Thyroid gland (tissue), 4 donors: ENCODE results near the gene GCSAM.

ENCODE experiments used
- POLR2A ChIP-seq, 2 donors: fragments of 450-650 bp; IDR thresholded peaks; one replicate each; pipeline ENCODE4 v1.6.1; 2017; ENCODE audit warnings: antibody characterized with exemption in 2 of 2, mild to moderate bottlenecking in 2 of 2, moderate library complexity in 1 of 2
- TF ChIP-seq, protein P1 (sequence below), 6 experiments: fragments of 200-600 bp in 3 of 6; fragments of 450-650 bp in 3 of 6; sonication (generic) in 3 of 6; IDR thresholded peaks; one replicate each; pipeline ENCODE4 v1.5.1; 2016 to 2019; ENCODE audit warnings: antibody characterized with exemption in 6 of 6, mild to moderate bottlenecking in 2 of 6, inconsistent platforms in 1 of 6, moderate library complexity in 1 of 6

DNA sequence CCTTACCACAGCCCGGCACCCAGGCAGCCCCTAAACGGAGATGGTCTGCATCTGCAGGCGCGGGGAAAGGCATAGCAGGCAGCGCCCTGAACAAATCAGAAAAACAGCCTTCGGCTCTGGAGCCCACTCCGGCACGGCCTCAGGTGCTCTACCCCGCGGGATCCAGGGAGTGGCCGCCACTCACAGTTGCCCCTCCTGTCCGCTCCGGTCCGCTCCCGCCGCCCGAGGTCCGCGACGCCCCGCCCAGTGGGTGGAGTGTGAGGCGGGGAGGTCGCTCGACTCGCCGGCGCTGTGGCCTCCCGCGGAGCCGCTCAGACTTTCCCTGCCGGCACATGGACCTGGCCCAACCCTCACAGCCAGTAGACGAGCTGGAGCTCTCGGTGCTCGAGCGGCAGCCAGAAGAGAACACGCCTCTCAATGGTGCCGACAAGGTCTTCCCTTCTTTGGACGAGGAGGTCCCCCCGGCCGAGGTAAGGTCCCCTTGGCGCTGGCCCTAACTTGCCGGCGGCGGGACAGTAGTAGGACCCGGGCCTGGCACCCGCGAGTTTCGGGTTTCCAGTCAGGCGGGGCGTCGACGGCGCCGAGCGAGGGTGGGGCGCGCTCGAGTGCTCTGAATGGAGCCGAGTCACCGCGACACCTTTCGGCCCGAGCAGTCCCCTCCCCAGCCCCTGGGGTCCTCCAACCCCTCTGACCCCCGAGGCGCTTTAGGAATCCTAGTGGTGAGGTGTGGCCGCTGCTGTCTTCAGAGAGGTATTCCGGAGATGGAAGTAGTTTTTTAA is 46.8 kb downstream of the GCSAM start, which contains the start of gene C3orf52:
- TF ChIP-seq, protein P1, sequence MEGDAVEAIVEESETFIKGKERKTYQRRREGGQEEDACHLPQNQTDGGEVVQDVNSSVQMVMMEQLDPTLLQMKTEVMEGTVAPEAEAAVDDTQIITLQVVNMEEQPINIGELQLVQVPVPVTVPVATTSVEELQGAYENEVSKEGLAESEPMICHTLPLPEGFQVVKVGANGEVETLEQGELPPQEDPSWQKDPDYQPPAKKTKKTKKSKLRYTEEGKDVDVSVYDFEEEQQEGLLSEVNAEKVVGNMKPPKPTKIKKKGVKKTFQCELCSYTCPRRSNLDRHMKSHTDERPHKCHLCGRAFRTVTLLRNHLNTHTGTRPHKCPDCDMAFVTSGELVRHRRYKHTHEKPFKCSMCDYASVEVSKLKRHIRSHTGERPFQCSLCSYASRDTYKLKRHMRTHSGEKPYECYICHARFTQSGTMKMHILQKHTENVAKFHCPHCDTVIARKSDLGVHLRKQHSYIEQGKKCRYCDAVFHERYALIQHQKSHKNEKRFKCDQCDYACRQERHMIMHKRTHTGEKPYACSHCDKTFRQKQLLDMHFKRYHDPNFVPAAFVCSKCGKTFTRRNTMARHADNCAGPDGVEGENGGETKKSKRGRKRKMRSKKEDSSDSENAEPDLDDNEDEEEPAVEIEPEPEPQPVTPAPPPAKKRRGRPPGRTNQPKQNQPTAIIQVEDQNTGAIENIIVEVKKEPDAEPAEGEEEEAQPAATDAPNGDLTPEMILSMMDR (IDR thresholded peaks at IDR 0.05) = peak in 1 of 6 experiments; percentile 20
- TF ChIP-seq POLR2A (IDR thresholded peaks at IDR 0.05) = peak in 1 of 2 donors; percentile 98
